Activated CD8-positive, alpha-beta T cell treated with anti-CD3 and anti-CD28 coated beads for 36 hours (primary cell): ENCODE measurements around the gene OCSTAMP. TPM values are rescaled to one million over a fixed set of nuclear protein-coding genes. Genes with fewer than 3 reads are reported as not detected.

Experiments
- ATAC-seq: fragments of 200-7000 bp; cut with Tn5 transposase; one replicate; pipeline ENCODE4 v1.10.0; 2021; ENCODE audit warnings: mild to moderate bottlenecking, moderate library complexity
- CTCF ChIA-PET: fragments of 350-600 bp; sonication (Branson Sonifier 250); formaldehyde crosslinking; loops from one replicate; lab custom pipeline; 2021; ENCODE audit warnings: antibody characterized with exemption; lab: Charles Lee
- POLR2A ChIA-PET: fragments of 350-600 bp; sonication (Branson Sonifier 250); formaldehyde crosslinking; loops from one replicate; lab custom pipeline; 2021; ENCODE audit warnings: antibody characterized with exemption; lab: Charles Lee
- DNase-seq: peaks from one replicate; pipeline ENCODE4 v3.0.0-alpha.2; 2020
- H3K27ac Mint-ChIP-seq: one replicate; pipeline ENCODE4 v1.8.0; 2021; ENCODE audit warnings: mild to moderate bottlenecking, mixed read lengths
- H3K27me3 Mint-ChIP-seq: one replicate; pipeline ENCODE4 v1.8.0; 2021; ENCODE audit warnings: mixed read lengths
- H3K36me3 Mint-ChIP-seq: one replicate; pipeline ENCODE4 v1.8.0; 2021; ENCODE audit warnings: low read depth, mixed read lengths
- H3K4me1 Mint-ChIP-seq: one replicate; pipeline ENCODE4 v1.8.0; 2021; ENCODE audit warnings: low read depth, mixed read lengths
- H3K4me3 Mint-ChIP-seq: one replicate; pipeline ENCODE4 v1.8.0; 2021; ENCODE audit warnings: mild to moderate bottlenecking, moderate library complexity, mixed read lengths
- H3K9me3 Mint-ChIP-seq: one replicate; pipeline ENCODE4 v1.8.0; 2021; ENCODE audit warnings: mixed read lengths
- intact Hi-C: fragments of 100-400 bp; cut with micrococcal nuclease; formaldehyde crosslinking; loops from one replicate; pipeline ENCODE4 v1.10.0; 2022
- total RNA-seq, 2 experiments: library from RNA; stranded (reverse); gene quantifications; one replicate each; pipeline ENCODE4 v1.2.3, GENCODE V29; 2021
- TF ChIP-seq, protein P1 (sequence below): fragments of 200-600 bp; IDR thresholded peaks from one replicate; pipeline ENCODE4 v1.8.0; 2022; ENCODE audit warnings: antibody characterized with exemption, mild to moderate bottlenecking

The OCSTAMP gene
- total RNA-seq, 2 experiments from 2014 or later = not detected

DNA sequence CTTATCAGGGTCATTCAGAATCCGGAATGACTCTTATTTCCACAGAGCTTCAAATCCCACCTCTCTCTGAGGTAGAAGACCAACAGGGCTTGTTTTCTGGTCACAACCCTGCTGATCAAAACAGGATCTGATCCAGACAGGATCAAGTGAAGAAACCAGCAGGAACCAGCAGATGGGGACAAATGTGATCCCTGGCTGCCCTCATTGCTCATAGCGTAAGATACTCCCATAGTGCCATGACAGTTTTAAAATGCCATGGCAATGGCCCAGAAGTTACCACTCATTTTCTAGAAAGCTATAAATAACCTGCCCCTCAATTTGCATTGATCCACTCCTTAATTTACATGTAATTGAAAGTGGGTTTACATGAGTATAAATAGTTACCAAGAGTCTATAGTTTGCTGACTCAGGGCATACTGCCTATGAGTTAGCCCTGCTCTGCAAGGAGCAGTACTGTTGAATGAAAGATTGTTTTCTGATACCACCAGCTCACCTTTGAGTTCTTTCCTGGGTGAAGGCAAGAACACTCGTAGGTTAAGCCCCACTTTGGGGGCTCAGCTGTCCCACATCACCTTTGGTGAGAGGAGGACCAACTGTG lies 30.9 kb downstream of the OCSTAMP start:
- Mint-ChIP-seq H3K36me3 (no peaks in the 10 kb centered on the region), H3K4me3 (no peak overlapping the region), H3K9me3 (no peaks in the 10 kb centered on the region), H3K4me1 (no peaks in the 10 kb centered on the region), H3K27me3 (peaks cover 19% of the 10 kb centered on the region), H3K27ac (no peak overlapping the region)
- ChIA-PET CTCF (interaction anchor here (1.1 to 9.1 kb wide), 6 partner anchors 10 to 165 kb away, joined by 3 to 116 read pairs (median 4); partner anchors contain the start of gene TP53RK), POLR2A (no interaction called here)
- no peak for DNase-seq
- ATAC-seq = no peak
- TF ChIP-seq, protein P1, sequence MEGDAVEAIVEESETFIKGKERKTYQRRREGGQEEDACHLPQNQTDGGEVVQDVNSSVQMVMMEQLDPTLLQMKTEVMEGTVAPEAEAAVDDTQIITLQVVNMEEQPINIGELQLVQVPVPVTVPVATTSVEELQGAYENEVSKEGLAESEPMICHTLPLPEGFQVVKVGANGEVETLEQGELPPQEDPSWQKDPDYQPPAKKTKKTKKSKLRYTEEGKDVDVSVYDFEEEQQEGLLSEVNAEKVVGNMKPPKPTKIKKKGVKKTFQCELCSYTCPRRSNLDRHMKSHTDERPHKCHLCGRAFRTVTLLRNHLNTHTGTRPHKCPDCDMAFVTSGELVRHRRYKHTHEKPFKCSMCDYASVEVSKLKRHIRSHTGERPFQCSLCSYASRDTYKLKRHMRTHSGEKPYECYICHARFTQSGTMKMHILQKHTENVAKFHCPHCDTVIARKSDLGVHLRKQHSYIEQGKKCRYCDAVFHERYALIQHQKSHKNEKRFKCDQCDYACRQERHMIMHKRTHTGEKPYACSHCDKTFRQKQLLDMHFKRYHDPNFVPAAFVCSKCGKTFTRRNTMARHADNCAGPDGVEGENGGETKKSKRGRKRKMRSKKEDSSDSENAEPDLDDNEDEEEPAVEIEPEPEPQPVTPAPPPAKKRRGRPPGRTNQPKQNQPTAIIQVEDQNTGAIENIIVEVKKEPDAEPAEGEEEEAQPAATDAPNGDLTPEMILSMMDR = no peak
- intact Hi-C loops = no loop called here

DNA sequence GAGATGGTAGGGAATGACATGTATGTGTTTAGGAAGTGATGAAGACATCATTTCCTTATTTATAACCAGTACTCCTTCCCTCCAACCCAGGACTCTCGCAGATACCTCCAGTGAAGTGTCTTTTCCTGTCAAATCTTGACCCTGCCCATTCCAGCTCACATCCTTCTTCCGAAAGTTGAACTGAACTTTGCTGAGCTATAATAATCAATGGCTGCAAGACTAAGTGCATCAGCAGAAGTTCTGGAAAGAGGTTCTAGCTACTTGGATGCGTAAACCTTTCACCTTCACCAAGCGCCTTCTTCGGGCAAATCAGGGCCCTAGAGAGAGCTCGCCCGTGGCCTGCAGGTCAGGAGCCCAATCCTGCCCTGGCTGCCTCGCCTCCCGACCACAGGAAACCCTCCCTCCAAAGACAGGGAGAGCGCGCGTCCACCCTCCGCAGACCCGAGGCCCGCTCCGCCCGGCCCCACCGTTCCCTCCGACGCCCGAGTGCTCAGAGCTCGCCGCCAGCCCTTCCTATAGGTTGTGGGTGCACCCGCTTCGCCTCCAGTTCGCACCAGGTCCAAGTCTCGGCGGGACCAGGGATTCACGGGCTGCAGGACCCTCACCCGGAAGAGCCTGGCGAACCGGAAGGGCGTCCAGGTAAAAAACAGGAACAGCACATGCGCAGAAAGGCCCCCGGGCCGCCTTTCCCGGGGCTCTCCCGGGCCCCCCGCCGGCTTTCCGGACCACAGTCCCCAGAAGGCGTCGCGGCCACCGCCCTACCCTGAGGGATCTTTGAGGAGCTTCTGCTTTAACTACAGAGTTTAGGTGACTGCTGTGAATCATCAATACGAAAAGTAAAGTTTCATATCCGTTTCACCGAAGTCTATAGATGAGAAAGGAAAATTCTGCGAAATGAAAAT lies 37.3 kb downstream of the OCSTAMP start, which contains the start of gene ZNF334:
TSS of gene ZNF334 (minus strand) at position 617 of the 902 bp plus-strand sequence. CDS start 1,457 bp downstream, outside the sequence.
- Mint-ChIP-seq H3K27me3 (peaks cover 24% of the 10 kb centered on the region), H3K9me3 (peaks cover 2% of the 10 kb centered on the region), H3K4me1 (peaks cover 24% of the 10 kb centered on the region), H3K4me3 (peak within 1 kb of the TSS; percentile 82), H3K36me3 (peaks cover 13% of the 10 kb centered on the region), H3K27ac (peak within 1 kb of the TSS; percentile 75)
- intact Hi-C loops = no loop called here
- ATAC-seq = peak; percentile 98
- ChIA-PET POLR2A (interaction anchor here (0.7 to 1.3 kb wide), 3 partner anchors 9 to 170 kb away, joined by 3 to 4 read pairs (median 3); no protein-coding TSS in a partner anchor), CTCF (interaction anchor here (0.9 to 1.5 kb wide), 7 partner anchors 10 to 181 kb away, joined by 3 to 7 read pairs (median 4); partner anchors contain the start of gene TP53RK)
- TF ChIP-seq, protein P1 = no peak
- DNase-seq = peak; percentile 76

DNA sequence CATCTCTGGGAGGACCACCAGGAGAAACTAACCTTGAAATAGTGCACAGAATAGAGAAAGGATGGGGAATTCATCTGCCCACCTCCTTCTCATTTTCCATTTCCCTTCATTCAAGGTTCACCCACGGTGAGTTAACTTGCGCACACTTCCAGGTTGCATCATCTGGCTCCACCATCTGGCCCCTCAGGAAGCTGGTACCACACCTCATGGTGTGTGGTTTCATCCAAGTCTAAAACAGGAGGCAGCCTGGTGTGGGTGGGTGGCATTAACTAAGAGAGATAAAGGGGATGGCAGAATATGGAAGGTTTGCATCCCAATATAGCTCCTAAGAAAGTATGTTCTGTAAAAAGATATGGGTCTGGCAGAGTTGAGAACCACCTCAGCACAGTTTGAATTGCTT lies 40.9 kb downstream of the OCSTAMP start:
- ATAC-seq (no peak), DNase-seq (peak; percentile 9)
- H3K9me3 Mint-ChIP-seq = peaks cover 2% of the 10 kb centered on the region
- ChIA-PET POLR2A (interaction anchor here (0.9 to 1.0 kb wide), 2 partner anchors 17 to 58 kb away, joined by 3 read pairs; no protein-coding TSS in a partner anchor), CTCF (interaction anchor here (1.0 to 1.1 kb wide), 2 partner anchors 9 to 171 kb away, joined by 4 to 5 read pairs; no protein-coding TSS in a partner anchor)
- H3K27ac Mint-ChIP-seq = no peak overlapping the region
- intact Hi-C loops = no loop called here
- no peak overlapping the region for H3K4me3 Mint-ChIP-seq
- TF ChIP-seq, protein P1 = no peak
- H3K4me1 Mint-ChIP-seq = peaks cover 29% of the 10 kb centered on the region
- H3K27me3 Mint-ChIP-seq = peaks cover 20% of the 10 kb centered on the region
- peaks cover 13% of the 10 kb centered on the region for H3K36me3 Mint-ChIP-seq

DNA sequence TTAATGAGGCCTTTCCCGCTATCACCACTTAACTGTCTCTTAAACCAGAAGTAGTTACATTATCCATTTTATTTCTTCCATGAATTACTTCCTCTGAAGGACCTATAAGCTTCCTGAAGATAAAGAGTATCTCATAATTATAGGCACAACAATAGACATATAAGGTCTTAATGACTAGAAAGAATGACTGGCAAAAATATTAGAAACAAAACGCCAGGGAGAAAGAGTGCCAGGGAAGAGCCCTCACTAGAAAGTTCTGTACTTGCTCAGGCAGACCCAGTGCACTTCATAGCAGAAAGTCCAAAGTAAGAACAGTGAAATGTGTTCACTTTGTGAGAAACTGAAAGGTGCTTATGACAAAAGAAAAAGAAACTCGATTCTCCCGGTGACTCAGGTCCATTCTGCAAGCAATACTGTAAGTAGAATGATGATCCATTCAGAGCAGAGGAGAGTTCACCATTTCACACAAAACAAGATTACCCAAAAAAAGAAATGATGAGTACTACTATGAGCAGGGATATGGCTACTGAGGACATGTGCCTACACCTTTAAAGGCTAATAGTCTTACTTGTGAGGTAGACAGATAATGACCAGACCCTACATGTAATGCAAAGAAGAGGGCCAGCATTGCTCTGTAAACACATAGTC lies 42.6 kb downstream of the OCSTAMP start:
- Mint-ChIP-seq H3K4me3 (no peak overlapping the region), H3K27me3 (peaks cover 30% of the 10 kb centered on the region), H3K9me3 (peaks cover 15% of the 10 kb centered on the region), H3K36me3 (peaks cover 26% of the 10 kb centered on the region), H3K4me1 (peaks cover 26% of the 10 kb centered on the region), H3K27ac (no peak overlapping the region)
- intact Hi-C loops = no loop called here
- TF ChIP-seq, protein P1 = no peak
- DNase-seq (no peak), ATAC-seq (peak; percentile 64)
- POLR2A ChIA-PET = no interaction called here
- CTCF ChIA-PET = no interaction called here
